SIG-M5 treated with dmso at 0.1 percent for 504 hours (cell line): ENCODE data around the gene TANC1.

ENCODE experiments used
- DNase-seq: peaks from one replicate; lab custom pipeline; 2025; ENCODE audit not compliant: unreplicated experiment; lab: John Stamatoyannopoulos, UW

TANC1 gene

GRCh38 chr2:159185401-159186130 is 217.1 kb downstream of the TANC1 start:
- DNase-seq: no peak

GRCh38 chr2:159186462-159186861 is 218.0 kb downstream of the TANC1 start:
- no peak for DNase-seq

GRCh38 chr2:159187106-159187505 is 218.7 kb downstream of the TANC1 start:
- no peak for DNase-seq

- no peak for DNase-seq
Observed at GRCh38 chr2:159188449-159188848, 220.0 kb downstream of the TANC1 start.

GRCh38 chr2:159192371-159192918 is 224.0 kb downstream of the TANC1 start:
- no peak for DNase-seq

GRCh38 chr2:159193791-159194190 is 225.4 kb downstream of the TANC1 start:
- no peak for DNase-seq

GRCh38 chr2:159194241-159194640 is 225.8 kb downstream of the TANC1 start:
- no peak for DNase-seq

GRCh38 chr2:159195697-159196096 is 227.3 kb downstream of the TANC1 start:
- no peak for DNase-seq

- no peak for DNase-seq
Observed at GRCh38 chr2:159196393-159196925, 228.0 kb downstream of the TANC1 start.

GRCh38 chr2:159199236-159199635 is 230.8 kb downstream of the TANC1 start:
- DNase-seq: no peak

GRCh38 chr2:159199761-159200465 is 231.5 kb downstream of the TANC1 start:
- no peak for DNase-seq

GRCh38 chr2:159200498-159200897 is 232.1 kb downstream of the TANC1 start:
- DNase-seq: no peak

GRCh38 chr2:159201360-159202063 is 233.1 kb downstream of the TANC1 start:
- DNase-seq: no peak

GRCh38 chr2:159202568-159203071 is 234.2 kb downstream of the TANC1 start:
- no peak for DNase-seq

GRCh38 chr2:159204381-159205144 is 236.1 kb downstream of the TANC1 start:
- no peak for DNase-seq

GRCh38 chr2:159206736-159207380 is 238.4 kb downstream of the TANC1 start:
- no peak for DNase-seq

GRCh38 chr2:159208438-159208837 is 240.0 kb downstream of the TANC1 start:
- DNase-seq: no peak

GRCh38 chr2:159209341-159210306 is 241.2 kb downstream of the TANC1 start:
- no peak for DNase-seq
